HEK293 (cell line): Measurements from ENCODE around the gene SPCS2.

Experiments
- KLF10 ChIP-seq: fragments of 450-650 bp; IDR thresholded peaks from 2 replicates; pipeline ENCODE4 v1.5.1; 2018; ENCODE audit warnings: missing biosample characterization, mild to moderate bottlenecking, missing genetic modification characterization
- TCF7L2 ChIP-seq: IDR thresholded peaks from 2 replicates; pipeline ENCODE4 v1.6.1; 2011; ENCODE audit warnings: low read depth, mild to moderate bottlenecking, inconsistent platforms, low read length, moderate library complexity, borderline replicate concordance
- ZBTB7A ChIP-seq: fragments of 450-650 bp; formaldehyde crosslinking; IDR thresholded peaks from 2 replicates; pipeline ENCODE4 v1.5.1; 2016; ENCODE audit warnings: low read depth, missing biosample characterization, missing genetic modification characterization
- ZEB2 ChIP-seq: fragments of 450-650 bp; formaldehyde crosslinking; IDR thresholded peaks from 2 replicates; pipeline ENCODE4 v1.5.1; 2016; ENCODE audit warnings: missing biosample characterization, missing genetic modification characterization
- ZNF23 ChIP-seq: fragments of 450-650 bp; formaldehyde crosslinking; IDR thresholded peaks from 2 replicates; pipeline ENCODE4 v1.5.1; 2016; ENCODE audit warnings: missing biosample characterization, missing genetic modification characterization, borderline replicate concordance
- TF ChIP-seq, protein P1 (sequence below): fragments of 450-650 bp; formaldehyde crosslinking; IDR thresholded peaks from 2 replicates; pipeline ENCODE4 v1.5.1; 2016; ENCODE audit warnings: missing biosample characterization, missing genetic modification characterization

DNA sequence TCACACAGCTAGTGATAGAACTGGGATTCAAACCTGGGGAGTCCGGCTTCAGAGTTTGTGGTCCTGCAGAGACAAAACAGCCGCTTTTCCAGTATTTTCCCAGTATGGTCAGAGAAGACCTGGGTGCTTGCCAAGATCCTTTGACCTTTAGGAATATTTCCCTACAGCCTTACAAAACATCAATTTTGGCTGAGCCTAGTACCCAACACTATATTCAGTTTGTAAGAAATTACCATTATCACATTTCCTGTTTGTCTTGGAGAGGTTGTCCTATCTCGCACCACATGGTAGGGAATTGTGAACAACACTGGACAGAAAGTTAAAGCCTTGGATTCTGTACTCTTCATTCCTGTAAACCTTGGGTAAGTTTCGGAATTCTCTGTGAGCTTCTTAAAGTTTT, 29.0 kb downstream of the SPCS2 start:
- TF ChIP-seq, protein P1, sequence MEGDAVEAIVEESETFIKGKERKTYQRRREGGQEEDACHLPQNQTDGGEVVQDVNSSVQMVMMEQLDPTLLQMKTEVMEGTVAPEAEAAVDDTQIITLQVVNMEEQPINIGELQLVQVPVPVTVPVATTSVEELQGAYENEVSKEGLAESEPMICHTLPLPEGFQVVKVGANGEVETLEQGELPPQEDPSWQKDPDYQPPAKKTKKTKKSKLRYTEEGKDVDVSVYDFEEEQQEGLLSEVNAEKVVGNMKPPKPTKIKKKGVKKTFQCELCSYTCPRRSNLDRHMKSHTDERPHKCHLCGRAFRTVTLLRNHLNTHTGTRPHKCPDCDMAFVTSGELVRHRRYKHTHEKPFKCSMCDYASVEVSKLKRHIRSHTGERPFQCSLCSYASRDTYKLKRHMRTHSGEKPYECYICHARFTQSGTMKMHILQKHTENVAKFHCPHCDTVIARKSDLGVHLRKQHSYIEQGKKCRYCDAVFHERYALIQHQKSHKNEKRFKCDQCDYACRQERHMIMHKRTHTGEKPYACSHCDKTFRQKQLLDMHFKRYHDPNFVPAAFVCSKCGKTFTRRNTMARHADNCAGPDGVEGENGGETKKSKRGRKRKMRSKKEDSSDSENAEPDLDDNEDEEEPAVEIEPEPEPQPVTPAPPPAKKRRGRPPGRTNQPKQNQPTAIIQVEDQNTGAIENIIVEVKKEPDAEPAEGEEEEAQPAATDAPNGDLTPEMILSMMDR (tag by site-specific recombination), result no peak
- no peak for TF ChIP-seq TCF7L2
- no peak for TF ChIP-seq ZNF23 (tag by site-specific recombination)
- TF ChIP-seq KLF10 (tag by site-specific recombination), result no peak
- no peak for TF ChIP-seq ZBTB7A (tag by site-specific recombination)
- TF ChIP-seq ZEB2 (tag by site-specific recombination), result no peak
